Measurements from ENCODE around the gene VAV2. TPM values are rescaled to one million over a fixed set of nuclear protein-coding genes. Genes with fewer than 3 reads are reported as not detected.

Gene VAV2
- total RNA-seq, 4 donors from 2014 or later = 15.0 to 25.7 (median 20.5) TPM

DNA sequence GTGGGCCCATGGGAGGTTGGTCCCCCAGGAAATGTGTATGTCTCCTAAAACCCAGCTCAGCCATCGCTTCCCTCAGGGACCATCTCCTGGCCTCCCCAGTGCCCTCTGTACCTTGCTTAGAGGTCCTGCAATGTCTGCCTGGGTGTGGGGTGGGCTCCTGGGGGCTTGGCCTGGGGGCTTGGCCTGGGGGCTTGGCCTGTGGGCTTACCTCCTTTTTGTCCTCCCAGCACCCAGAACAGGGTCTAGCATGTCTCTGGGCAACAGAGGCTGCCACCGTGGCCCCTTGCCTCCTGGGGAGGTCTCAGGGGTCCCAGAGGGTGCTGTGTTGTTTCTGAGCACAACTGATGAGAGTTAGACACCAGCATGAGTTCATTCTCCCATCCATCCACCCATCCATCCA is 10.7 kb upstream of the VAV2 start:
- Histone ChIP-seq H3K27ac (no peak overlapping the region), H3K27me3 (no peaks in the 10 kb centered on the region), H3K9me3 (no peaks in the 10 kb centered on the region), H3K4me3 (replicated peaks in 1 of 3) (no peak overlapping the region), H3K4me1 (peaks cover 0 to 7% of the 10 kb centered on the region in 2 donors), H3K36me3 (no peaks in the 10 kb centered on the region)
- intact Hi-C loops (cut with DNase I) = no loop called here
- no peak for DNase-seq
- TF ChIP-seq, protein P1, sequence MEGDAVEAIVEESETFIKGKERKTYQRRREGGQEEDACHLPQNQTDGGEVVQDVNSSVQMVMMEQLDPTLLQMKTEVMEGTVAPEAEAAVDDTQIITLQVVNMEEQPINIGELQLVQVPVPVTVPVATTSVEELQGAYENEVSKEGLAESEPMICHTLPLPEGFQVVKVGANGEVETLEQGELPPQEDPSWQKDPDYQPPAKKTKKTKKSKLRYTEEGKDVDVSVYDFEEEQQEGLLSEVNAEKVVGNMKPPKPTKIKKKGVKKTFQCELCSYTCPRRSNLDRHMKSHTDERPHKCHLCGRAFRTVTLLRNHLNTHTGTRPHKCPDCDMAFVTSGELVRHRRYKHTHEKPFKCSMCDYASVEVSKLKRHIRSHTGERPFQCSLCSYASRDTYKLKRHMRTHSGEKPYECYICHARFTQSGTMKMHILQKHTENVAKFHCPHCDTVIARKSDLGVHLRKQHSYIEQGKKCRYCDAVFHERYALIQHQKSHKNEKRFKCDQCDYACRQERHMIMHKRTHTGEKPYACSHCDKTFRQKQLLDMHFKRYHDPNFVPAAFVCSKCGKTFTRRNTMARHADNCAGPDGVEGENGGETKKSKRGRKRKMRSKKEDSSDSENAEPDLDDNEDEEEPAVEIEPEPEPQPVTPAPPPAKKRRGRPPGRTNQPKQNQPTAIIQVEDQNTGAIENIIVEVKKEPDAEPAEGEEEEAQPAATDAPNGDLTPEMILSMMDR (IDR thresholded peaks at IDR 0.05) = no peak
- no peak for TF ChIP-seq POLR2A (IDR thresholded peaks at IDR 0.05)
- 88 to 92% methylated on average over 2 of the region's 2 CpGs for whole genome bisulfite sequencing, 2 donors

DNA sequence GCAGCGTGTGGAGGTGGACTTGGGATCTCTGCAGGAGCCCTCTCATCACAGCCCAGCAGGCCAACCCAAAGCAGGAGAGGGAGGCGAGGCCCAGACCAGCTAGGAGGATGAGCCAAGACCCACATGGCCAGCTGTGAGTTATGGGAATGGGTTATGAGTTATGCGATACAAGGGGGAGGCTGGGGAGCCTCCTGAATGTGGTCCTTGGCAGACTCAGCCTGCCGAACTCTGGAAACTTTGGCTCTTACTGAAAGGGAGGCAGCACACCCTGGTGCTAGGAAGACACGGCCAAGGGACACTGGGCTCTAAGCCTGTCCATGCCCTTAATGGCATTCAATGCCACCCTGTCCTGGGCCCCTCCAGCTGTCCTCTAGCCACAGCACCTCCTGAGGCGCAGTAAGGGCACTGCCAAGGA is 7.7 kb upstream of the VAV2 start:
- Histone ChIP-seq H3K36me3 (no peaks in the 10 kb centered on the region), H3K4me1 (no peaks in the 10 kb centered on the region), H3K9me3 (no peaks in the 10 kb centered on the region), H3K27me3 (no peaks in the 10 kb centered on the region), H3K4me3 (replicated peaks in 1 of 3) (no peak overlapping the region), H3K27ac (no peak overlapping the region)
- intact Hi-C loops (cut with DNase I) = no loop called here
- 76 to 84% methylated on average over 6 of the region's 6 CpGs for WGBS, 2 donors
- DNase-seq = no peak
- no peak for TF ChIP-seq POLR2A (IDR thresholded peaks at IDR 0.05)
- TF ChIP-seq, protein P1 (IDR thresholded peaks at IDR 0.05) = no peak

DNA sequence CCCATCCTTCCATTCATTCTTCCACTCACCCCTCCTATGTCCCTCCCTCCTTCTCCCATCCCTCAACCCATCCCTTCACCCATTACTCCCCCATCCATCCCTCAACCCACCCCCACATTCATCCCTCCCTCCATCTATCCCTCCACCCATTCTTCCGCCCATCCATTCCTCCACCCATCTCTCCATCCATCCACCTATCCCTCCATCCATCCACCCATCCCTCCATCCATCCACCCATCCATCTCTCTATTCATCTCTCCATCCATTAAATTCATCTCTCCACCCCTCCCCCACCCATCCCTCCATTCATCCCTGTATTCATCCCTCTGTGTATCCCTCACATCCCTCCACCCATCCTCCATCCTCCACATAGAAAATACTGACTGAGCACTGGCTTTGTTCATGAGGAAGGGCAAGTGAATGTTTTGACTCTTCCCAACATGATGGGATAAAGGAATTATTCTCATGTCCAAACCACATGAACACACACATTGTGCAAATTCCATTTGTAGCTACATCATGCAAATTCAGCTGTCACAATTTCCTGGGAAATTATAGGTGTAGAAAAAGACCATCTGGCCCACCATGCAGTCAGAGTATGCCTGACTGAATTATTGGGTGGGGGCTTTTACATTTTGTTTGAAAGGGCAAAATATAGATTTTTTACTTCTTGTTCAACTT is 6.9 kb upstream of the VAV2 start:
- Histone ChIP-seq H3K27ac (no peak overlapping the region), H3K36me3 (no peaks in the 10 kb centered on the region), H3K4me1 (peaks cover 0 to 4% of the 10 kb centered on the region in 2 donors), H3K9me3 (no peaks in the 10 kb centered on the region), H3K27me3 (no peaks in the 10 kb centered on the region), H3K4me3 (replicated peaks in 1 of 3) (no peak overlapping the region)
- no peak for TF ChIP-seq POLR2A (IDR thresholded peaks at IDR 0.05)
- TF ChIP-seq, protein P1 (IDR thresholded peaks at IDR 0.05) = no peak
- no peak for DNase-seq
- intact Hi-C loops (cut with DNase I) = no loop called here
- 92 to 94% methylated on average over 1 of the region's 1 CpG for WGBS, 2 donors

DNA sequence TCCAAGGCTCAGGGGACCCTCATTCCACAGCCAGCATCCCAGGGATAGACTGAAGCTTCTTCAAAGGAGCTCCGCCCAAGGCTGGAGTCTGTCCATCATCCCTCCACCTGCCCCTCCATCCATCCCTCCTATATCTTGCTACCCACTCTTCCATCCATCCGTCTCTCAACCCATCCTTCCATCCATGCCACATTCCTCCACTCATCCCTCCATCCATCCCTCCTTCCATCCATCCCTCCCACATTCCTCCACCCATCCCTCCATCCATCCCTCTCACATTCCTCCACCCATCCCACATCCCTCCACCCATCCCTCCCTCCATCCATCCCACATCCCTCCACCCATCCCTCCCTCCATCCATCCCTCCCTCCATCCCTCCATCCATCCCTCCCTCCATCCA is 5.5 kb upstream of the VAV2 start:
- H3K27me3 ChIP-seq = no peaks in the 10 kb centered on the region
- H3K36me3 ChIP-seq = no peaks in the 10 kb centered on the region
- H3K4me1 ChIP-seq = peaks cover 9 to 12% of the 10 kb centered on the region in 2 donors
- intact Hi-C loops (cut with DNase I) = no loop called here
- no peak overlapping the region for H3K4me3 ChIP-seq (replicated peaks in 1 of 3)
- no peaks in the 10 kb centered on the region for H3K9me3 ChIP-seq
- no peak overlapping the region for H3K27ac ChIP-seq
- WGBS, 2 donors = 84 to 94% methylated on average over 2 of the region's 2 CpGs
- TF ChIP-seq, protein P1 (IDR thresholded peaks at IDR 0.05) = no peak
- TF ChIP-seq POLR2A (IDR thresholded peaks at IDR 0.05) = no peak
- DNase-seq = no peak
